CD14-positive monocyte (primary cell): ENCODE measurements around the gene ARSK. TPM values are rescaled to one million over a fixed set of nuclear protein-coding genes. Genes with fewer than 3 reads are reported as not detected.

ENCODE experiments used
- DNase-seq, 3 donors: peaks; one replicate each; pipeline ENCODE4 v3.0.0-alpha.2; 2011 to 2022
- H2AFZ ChIP-seq: 2 replicates; pipeline ENCODE4 v1.6.0; 2012; ENCODE audit warnings: mild to moderate bottlenecking, low read depth, low read length, inconsistent platforms; ENCODE audit not compliant: insufficient read depth, poor library complexity, severe bottlenecking
- H3K27ac ChIP-seq, 2 donors: 1 replicate in 1 of 2; 2 replicates in 1 of 2; pipeline ENCODE4 v1.5.1; 2012 to 2013; ENCODE audit warnings: low read length in 2 of 2, control low read depth in 1 of 2, inconsistent platforms in 1 of 2, low read depth in 1 of 2, mild to moderate bottlenecking in 1 of 2
- H3K27me3 ChIP-seq, 2 donors: one replicate each; pipeline versions ENCODE4 v1.6.0 to v1.6.1; 2011 to 2013; ENCODE audit warnings: low read length in 2 of 2; ENCODE audit not compliant: control insufficient read depth in 2 of 2, insufficient read depth in 2 of 2
- H3K36me3 ChIP-seq, 2 donors: replicated peaks in 1 of 2; 1 replicate in 1 of 2; 2 replicates in 1 of 2; pipeline versions ENCODE4 v1.5.1 to v1.6.1; 2012 to 2013; ENCODE audit warnings: low read length in 2 of 2, control low read depth in 1 of 2, inconsistent platforms in 1 of 2, mild to moderate bottlenecking in 1 of 2; ENCODE audit not compliant: insufficient read depth in 2 of 2, control insufficient read depth in 1 of 2
- H3K4me1 ChIP-seq, 2 donors: 1 replicate in 1 of 2; 2 replicates in 1 of 2; pipeline versions ENCODE4 v1.5.1 to v1.6.1; 2012 to 2013; ENCODE audit warnings: low read length in 2 of 2, control low read depth in 1 of 2, inconsistent platforms in 1 of 2, mild to moderate bottlenecking in 1 of 2, moderate library complexity in 1 of 2; ENCODE audit not compliant: insufficient read depth in 2 of 2, control insufficient read depth in 1 of 2
- H3K4me2 ChIP-seq: replicated peaks from 2 replicates; pipeline ENCODE3; 2012; ENCODE audit warnings: low read length, moderate library complexity, mild to moderate bottlenecking; ENCODE audit not compliant: poor library complexity, severe bottlenecking; ENCODE audit errors: extremely low read depth
- H3K4me3 ChIP-seq, 3 experiments: fragments of 200-600 bp in 1 of 3; sonication (generic) in 1 of 3; replicated peaks in 1 of 3; 1 replicate in 2 of 3; 2 replicates in 1 of 3; pipeline ENCODE4 v1.5.1; 2011 to 2013; ENCODE audit warnings: low read length in 3 of 3, mild to moderate bottlenecking in 3 of 3, control low read depth in 2 of 3, low read depth in 2 of 3, inconsistent platforms in 1 of 3, moderate library complexity in 1 of 3
- H3K79me2 ChIP-seq: 2 replicates; pipeline ENCODE4 v1.6.0; 2012; ENCODE audit warnings: mild to moderate bottlenecking, control low read depth, inconsistent platforms, low read length, moderate library complexity; ENCODE audit not compliant: insufficient read depth
- H3K9ac ChIP-seq: 2 replicates; pipeline ENCODE4 v1.6.0; 2017; ENCODE audit warnings: low read length, mild to moderate bottlenecking; ENCODE audit not compliant: insufficient read depth, poor library complexity, severe bottlenecking
- H3K9me3 ChIP-seq, 2 donors: replicated peaks in 1 of 2; 1 replicate in 1 of 2; 2 replicates in 1 of 2; pipeline versions ENCODE4 v1.5.1 to v1.6.1; 2012 to 2013; ENCODE audit warnings: low read length in 2 of 2, control low read depth in 1 of 2; ENCODE audit not compliant: control insufficient read depth in 1 of 2, insufficient read depth in 1 of 2
- H4K20me1 ChIP-seq: 2 replicates; pipeline ENCODE4 v1.6.0; 2012; ENCODE audit warnings: mild to moderate bottlenecking, low read length, control low read depth, moderate library complexity; ENCODE audit not compliant: insufficient read depth
- H3K27ac Mint-ChIP-seq, 7 donors: one replicate each; pipeline ENCODE4 v1.8.0; 2020; ENCODE audit warnings: mild to moderate bottlenecking in 7 of 7, mixed read lengths in 7 of 7, moderate library complexity in 6 of 7, inconsistent platforms in 2 of 7
- H3K27me3 Mint-ChIP-seq, 3 donors: one replicate each; pipeline ENCODE4 v1.8.0; 2021 to 2022; ENCODE audit warnings: low read depth in 3 of 3, mild to moderate bottlenecking in 3 of 3, mixed read lengths in 3 of 3, moderate library complexity in 3 of 3, inconsistent platforms in 1 of 3
- H3K36me3 Mint-ChIP-seq, 2 donors: one replicate each; pipeline ENCODE4 v1.8.0; 2020; ENCODE audit warnings: mixed read lengths in 2 of 2, inconsistent platforms in 1 of 2, mild to moderate bottlenecking in 1 of 2
- H3K4me1 Mint-ChIP-seq: one replicate; pipeline ENCODE4 v1.8.0; 2020; ENCODE audit warnings: mild to moderate bottlenecking, mixed read lengths
- H3K4me3 Mint-ChIP-seq, 2 donors: one replicate each; pipeline ENCODE4 v1.8.0; 2020; ENCODE audit warnings: mild to moderate bottlenecking in 2 of 2, mixed read lengths in 2 of 2, moderate library complexity in 1 of 2
- H3K9me3 Mint-ChIP-seq, 7 donors: one replicate each; pipeline ENCODE4 v1.8.0; 2020 to 2022; ENCODE audit warnings: mixed read lengths in 7 of 7, mild to moderate bottlenecking in 6 of 7, moderate library complexity in 6 of 7, inconsistent platforms in 2 of 7
- CTCF ChIP-seq: fragments of 200-600 bp; IDR thresholded peaks from one replicate; pipeline ENCODE4 v1.8.0; 2022; ENCODE audit warnings: antibody characterized with exemption, mild to moderate bottlenecking
- WGBS: methylation state at CpG from one replicate; pipeline ENCODE4 v1.1.5; 2013; ENCODE audit warnings: missing lambda C conversion rate; ENCODE audit not compliant: insufficient coverage; 5-methylcytosine and 5-hydroxymethylcytosine counted together
- intact Hi-C, 2 donors: fragments of 100-400 bp; cut with micrococcal nuclease; formaldehyde crosslinking; loops; one replicate each; pipeline versions ENCODE4 v1.15.0 to v1.15.1; 2023
- polyA plus RNA-seq, 3 donors: library from polyadenylated mRNA; depleted of rRNA in 1 of 3; unstranded in 2 of 3; stranded (reverse) in 1 of 3; fragments of 300-500 nt in 2 of 3; fragments of >200 nt in 1 of 3; fragmentation: Illumina TruSeq in 2 of 3; gene quantifications; 1 replicate in 2 of 3; 2 replicates in 1 of 3; pipeline ENCODE4 v1.2.3, GENCODE V29; 2012 to 2021

Gene ARSK
- polyA plus RNA-seq, 3 donors: 0.67 to 1.3 (median 1.3) TPM

GRCh38 chr5:95623706-95624105, 68.8 kb downstream of the ARSK start:
- Mint-ChIP-seq H3K36me3 (no peaks in the 10 kb centered on the region), H3K27me3 (peaks cover 21 to 31% (median 25%) of the 10 kb centered on the region in 3 donors), H3K4me1 (peaks cover 29% of the 10 kb centered on the region), H3K4me3 (no peak overlapping the region), H3K9me3 (peaks cover 0 to 5% (median 0%) of the 10 kb centered on the region in 7 donors), H3K27ac (no peak overlapping the region)
- H3K4me1 ChIP-seq: peaks cover 25 to 38% of the 10 kb centered on the region in 2 donors
- no peaks in the 10 kb centered on the region for H4K20me1 ChIP-seq
- no peak overlapping the region for H3K27ac ChIP-seq
- TF ChIP-seq CTCF: no peak
- no peak overlapping the region for H3K4me3 ChIP-seq
- intact Hi-C loops: no loop called here
- H3K36me3 ChIP-seq: no peaks in the 10 kb centered on the region
- H2AFZ ChIP-seq: no peak overlapping the region
- no peak overlapping the region for H3K9ac ChIP-seq
- no peaks in the 10 kb centered on the region for H3K79me2 ChIP-seq
- H3K9me3 ChIP-seq: no peaks in the 10 kb centered on the region
- DNase-seq: no peak
- no peak overlapping the region for H3K4me2 ChIP-seq
- peaks cover 19 to 24% of the 10 kb centered on the region in 2 donors for H3K27me3 ChIP-seq
- WGBS: 100% methylated on average over 2 of the region's 5 CpGs

- Mint-ChIP-seq H3K27me3 (peaks cover 14 to 24% (median 18%) of the 10 kb centered on the region in 3 donors), H3K4me1 (peaks cover 24% of the 10 kb centered on the region), H3K36me3 (no peaks in the 10 kb centered on the region), H3K9me3 (peaks cover 0 to 5% (median 0%) of the 10 kb centered on the region in 7 donors), H3K27ac (no peak overlapping the region), H3K4me3 (no peak overlapping the region)
- no peak for DNase-seq
- peaks cover 22 to 33% of the 10 kb centered on the region in 2 donors for H3K4me1 ChIP-seq
- H3K9ac ChIP-seq: no peak overlapping the region
- H3K79me2 ChIP-seq: no peaks in the 10 kb centered on the region
- H3K4me3 ChIP-seq: no peak overlapping the region
- no peak for TF ChIP-seq CTCF
- H3K4me2 ChIP-seq: no peak overlapping the region
- no peaks in the 10 kb centered on the region for H3K9me3 ChIP-seq
- H3K36me3 ChIP-seq: no peaks in the 10 kb centered on the region
- H3K27ac ChIP-seq: no peak overlapping the region
- H4K20me1 ChIP-seq: no peaks in the 10 kb centered on the region
- WGBS: no CpG with 5 or more reads among the region's 2 CpGs
- intact Hi-C loops: no loop called here
- peaks cover 13 to 17% of the 10 kb centered on the region in 2 donors for H3K27me3 ChIP-seq
- no peak overlapping the region for H2AFZ ChIP-seq
These were observed 69.5 kb downstream of the ARSK start for GRCh38 chr5:95624368-95624767.
